K562 (cell line): ENCODE measurements around the gene ANAPC4. TPM values are rescaled to one million over a fixed set of nuclear protein-coding genes. Genes with fewer than 3 reads are reported as not detected.

Source experiments
- ATAC-seq: fragments of 200-7000 bp; cut with Tn5 transposase; 3 replicates; pipeline ENCODE4 v1.9.1; 2020; ENCODE audit warnings: moderate library complexity
- BruUV-seq: library from RNA; stranded (reverse); fragments of 400-500 nt; replicated peaks from 2 replicates; lab custom pipeline; 2021; lab: Mats Ljungman, UMichigan
- CTCF ChIA-PET: fragments of 300-600 bp; formaldehyde crosslinking; extraction: SDS; loops from one replicate; lab custom pipeline; 2021; ENCODE audit warnings: low intra/inter-chr PET ratio; lab: Yijun Ruan, JAX
- POLR2A ChIA-PET: fragments of 300-600, 350-650 bp; sonication (Branson Sonifier 250); formaldehyde crosslinking; extraction: SDS; loops from one replicate; lab custom pipeline; 2021; ENCODE audit warnings: antibody characterized with exemption, inconsistent platforms; lab: Yijun Ruan, JAX
- DNase-seq, 4 experiments: peaks; one replicate each; pipeline versions ENCODE4 v3.0.0 to v3.0.0-alpha.2; 2011 to 2018; ENCODE audit warnings: low spot score in 3 of 4, mixed read lengths in 3 of 4; ENCODE audit errors: extremely low read depth in 1 of 4
- FAIRE-seq: peaks from 2 replicates; lab custom pipeline; 2011; peaks lifted over from hg19 to GRCh38; lab: Jason Lieb, UNC
- H2AFZ ChIP-seq: 2 replicates; pipeline ENCODE4 v1.6.0; 2011; ENCODE audit warnings: low read depth, low read length, control low read depth, inconsistent platforms
- H3K27ac ChIP-seq: fragments of 200-600 bp; 3 replicates; pipeline ENCODE4 v1.8.0; 2011; ENCODE audit warnings: low read depth, mild to moderate bottlenecking, control low read depth, inconsistent platforms, low read length, moderate library complexity, mixed read lengths; ENCODE audit errors: extremely low read depth
- H3K27me3 ChIP-seq, 2 experiments: fragments of 300-600 bp in 1 of 2; 2 replicates in 1 of 2; 3 replicates in 1 of 2; pipeline versions ENCODE4 v1.6.0 to v1.8.0; 2011; ENCODE audit warnings: inconsistent platforms in 2 of 2, low read length in 2 of 2, mild to moderate bottlenecking in 1 of 2, mixed read lengths in 1 of 2, moderate library complexity in 1 of 2; ENCODE audit not compliant: control insufficient read depth in 2 of 2, insufficient read depth in 2 of 2
- H3K36me3 ChIP-seq: fragments of 300-600 bp; 3 replicates; pipeline ENCODE4 v1.8.0; 2011; ENCODE audit warnings: mild to moderate bottlenecking, low read length, inconsistent platforms; ENCODE audit not compliant: control insufficient read depth, insufficient read depth
- H3K4me1 ChIP-seq, 2 experiments: fragments of 200-600 bp in 1 of 2; replicated peaks in 1 of 2; 2 replicates in 1 of 2; 3 replicates in 1 of 2; pipeline versions ENCODE4 v1.5.1 to v1.8.0; 2011; ENCODE audit warnings: inconsistent platforms in 2 of 2, low read length in 2 of 2, mild to moderate bottlenecking in 1 of 2, mixed read lengths in 1 of 2, moderate library complexity in 1 of 2; ENCODE audit not compliant: control insufficient read depth in 2 of 2, insufficient read depth in 2 of 2
- H3K4me2 ChIP-seq: 2 replicates; pipeline ENCODE4 v1.6.1; 2011; ENCODE audit warnings: low read length, control low read depth, inconsistent platforms, mixed read lengths; ENCODE audit not compliant: insufficient read depth
- H3K4me3 ChIP-seq: fragments of 200-600 bp; sonication (generic), shearing (Covaris generic); 2 replicates; pipeline ENCODE4 v1.5.1; 2016; ENCODE audit warnings: control low read depth, inconsistent platforms
- H3K79me2 ChIP-seq: fragments of 200-600 bp; 3 replicates; pipeline ENCODE4 v1.8.0; 2011; ENCODE audit warnings: low read length, inconsistent platforms; ENCODE audit not compliant: control insufficient read depth, insufficient read depth
- H3K9ac ChIP-seq, 2 experiments: 2 replicates each; pipeline versions ENCODE4 v1.6.0 to v1.6.1; 2011; ENCODE audit warnings: low read depth in 2 of 2, low read length in 2 of 2, control low read depth in 1 of 2, inconsistent platforms in 1 of 2, mild to moderate bottlenecking in 1 of 2, mixed read lengths in 1 of 2; ENCODE audit not compliant: insufficient read depth in 1 of 2
- H3K9me1 ChIP-seq: one replicate; pipeline ENCODE4 v1.6.0; 2011; ENCODE audit warnings: inconsistent platforms, mild to moderate bottlenecking, low read length, moderate library complexity; ENCODE audit not compliant: control insufficient read depth, insufficient read depth
- H3K9me3 ChIP-seq: replicated peaks from 2 replicates; pipeline ENCODE4 v1.5.1; 2011; ENCODE audit warnings: low read depth, low read length, inconsistent platforms; ENCODE audit not compliant: control insufficient read depth, insufficient read depth
- H4K20me1 ChIP-seq: replicated peaks from 2 replicates; pipeline ENCODE4 v1.6.1; 2011; ENCODE audit warnings: low read length, inconsistent platforms, mixed read lengths; ENCODE audit not compliant: control insufficient read depth, insufficient read depth
- FIP1L1 ChIP-seq: fragments of 200-400 bp; formaldehyde crosslinking; IDR thresholded peaks from 2 replicates; pipeline ENCODE4 v1.6.1; 2018; ENCODE audit warnings: mild to moderate bottlenecking, low read depth, low read length; ENCODE audit not compliant: poor library complexity, severe bottlenecking
- HMG20B ChIP-seq: fragments of 250-450 bp; sonication (Bioruptor Pico); IDR thresholded peaks from 2 replicates; pipeline ENCODE4 v1.5.0; 2021; ENCODE audit warnings: mild to moderate bottlenecking
- NFE2L1 ChIP-seq: fragments of 450-650 bp; IDR thresholded peaks from 2 replicates; pipeline ENCODE4 v1.6.1; 2016; ENCODE audit warnings: missing genetic modification characterization, low read depth, mild to moderate bottlenecking, missing compliant biosample characterization, moderate library complexity, borderline replicate concordance
- POLR2AphosphoS2 ChIP-seq: IDR thresholded peaks from 2 replicates; pipeline ENCODE4 v1.6.1; 2012; ENCODE audit warnings: low read length, improper control_type of control experiment
- SP1 ChIP-seq: sonication (generic); formaldehyde crosslinking; IDR thresholded peaks from 2 replicates; pipeline ENCODE4 v1.8.1; 2022; ENCODE audit warnings: mild to moderate bottlenecking, missing genetic modification reagents
- WGBS: fragments of 100-300 bp; shearing (Covaris generic); methylation state at CpG from one replicate; pipeline ENCODE4 v1.1.6; 2016; ENCODE audit warnings: low coverage, mixed read lengths; ENCODE audit not compliant: insufficient coverage; ENCODE audit errors: missing lambda C conversion rate; 5-methylcytosine and 5-hydroxymethylcytosine counted together
- in situ Hi-C: fragments of 300-500 bp; cut with MboI; formaldehyde crosslinking; loops from 4 replicates; pipeline ENCODE4 v1.15.0; 2018; ENCODE audit warnings: inconsistent platforms, mixed read lengths
- intact Hi-C: fragments of 100-400 bp; cut with micrococcal nuclease; formaldehyde crosslinking; loops from 2 replicates; pipeline ENCODE4 v1.14.2; 2022
- polyA plus RNA-seq, 8 experiments: library from polyadenylated mRNA; depleted of rRNA in 4 of 8; stranded (reverse) in 5 of 8; unstranded in 3 of 8; fragments of >200 nt; fragmentation: Nextera tagmentation in 2 of 8; fragmentation: Illumina TruSeq in 1 of 8; extraction: Ambion mirVana in 2 of 8; extraction: Trizol in 1 of 8; gene quantifications; 2 replicates each; pipeline versions ENCODE4 v1.2.1 to v1.2.3, GENCODE V29; 2011 to 2014; ENCODE audit warnings: inconsistent platforms in 1 of 8, missing spikeins in 1 of 8
- total RNA-seq, 7 experiments: library from RNA; depleted of rRNA in 6 of 7; stranded (reverse); fragments of >200 nt in 6 of 7; fragmentation: Illumina TruSeq in 2 of 7; extraction: Trizol in 2 of 7; gene quantifications; 2 replicates each; pipeline versions ENCODE4 v1.2.1 to v1.2.3, GENCODE V29; 2011 to 2021; ENCODE audit warnings: low replicate concordance in 1 of 7
- TF ChIP-seq, protein P1 (sequence below): sonication (generic); formaldehyde crosslinking; IDR thresholded peaks from 2 replicates; pipeline ENCODE4 v1.4.0; 2020; ENCODE audit warnings: mild to moderate bottlenecking, missing genetic modification reagents

The ANAPC4 gene
- total and polyA plus RNA-seq, 9 of the 15 experiments (the other 6 are each of a cell fraction or from before 2014, with no cell fraction given) = 23.9 to 47.0 (median 31.9) TPM

- Histone ChIP-seq H3K9me3 (no peaks in the 10 kb centered on the region), H3K27me3 (no peaks in the 10 kb centered on the region), H3K79me2 (no peaks in the 10 kb centered on the region), H3K4me2 (no peak overlapping the region), H3K4me1 (no peaks in the 10 kb centered on the region), H2AFZ (no peak overlapping the region), H4K20me1 (no peaks in the 10 kb centered on the region), H3K4me3 (no peak overlapping the region), H3K27ac (no peak overlapping the region), H3K9ac (no peak overlapping the region), H3K9me1 (no peaks in the 10 kb centered on the region), H3K36me3 (peaks cover 94% of the 10 kb centered on the region)
- CTCF ChIA-PET = no interaction called here
- FAIRE-seq (no peak), ATAC-seq (no peak), DNase-seq (no peak)
- 97% methylated on average over 5 of the region's 5 CpGs for WGBS
- no TSS peak for BruUV-seq
- in situ Hi-C loops = no loop called here
- POLR2A ChIA-PET = no interaction called here
- intact Hi-C loops = no loop called here
- TF ChIP-seq HMG20B (CRISPR knock-in tag) (no peak), POLR2AphosphoS2 (no peak), NFE2L1 (tag) (no peak), SP1 (CRISPR knock-in tag) (no peak), FIP1L1 (no peak)
- TF ChIP-seq, protein P1, sequence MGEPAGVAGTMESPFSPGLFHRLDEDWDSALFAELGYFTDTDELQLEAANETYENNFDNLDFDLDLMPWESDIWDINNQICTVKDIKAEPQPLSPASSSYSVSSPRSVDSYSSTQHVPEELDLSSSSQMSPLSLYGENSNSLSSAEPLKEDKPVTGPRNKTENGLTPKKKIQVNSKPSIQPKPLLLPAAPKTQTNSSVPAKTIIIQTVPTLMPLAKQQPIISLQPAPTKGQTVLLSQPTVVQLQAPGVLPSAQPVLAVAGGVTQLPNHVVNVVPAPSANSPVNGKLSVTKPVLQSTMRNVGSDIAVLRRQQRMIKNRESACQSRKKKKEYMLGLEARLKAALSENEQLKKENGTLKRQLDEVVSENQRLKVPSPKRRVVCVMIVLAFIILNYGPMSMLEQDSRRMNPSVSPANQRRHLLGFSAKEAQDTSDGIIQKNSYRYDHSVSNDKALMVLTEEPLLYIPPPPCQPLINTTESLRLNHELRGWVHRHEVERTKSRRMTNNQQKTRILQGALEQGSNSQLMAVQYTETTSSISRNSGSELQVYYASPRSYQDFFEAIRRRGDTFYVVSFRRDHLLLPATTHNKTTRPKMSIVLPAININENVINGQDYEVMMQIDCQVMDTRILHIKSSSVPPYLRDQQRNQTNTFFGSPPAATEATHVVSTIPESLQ (CRISPR knock-in tag) = no peak
These were observed 29.1 kb downstream of the ANAPC4 start for GRCh38 chr4:25406081-25406692.
